GM18909 (cell line): ENCODE data around the gene SH3BGRL3.
"Not testable (repeated sequence)": the region's sequence is repeated elsewhere in the genome, so short reads cannot be mapped to it uniquely, and the experiment has no call there.

Experiments
- ATAC-seq: cut with Tn5 transposase; IDR thresholded peaks from one replicate; pipeline ENCODE4 v1.9.1; 2021; ENCODE audit warnings: mild to moderate bottlenecking; ENCODE audit not compliant: unreplicated experiment, poor library complexity

The SH3BGRL3 gene

GRCh38 chr1:26279456-26280332 lies at the start of gene SH3BGRL3:
Gene SH3BGRL3, plus strand, starts transcription at chr1:26280086. Its CDS starts 70 bp downstream, at chr1:26280156.
- ATAC-seq, result peak; percentile 67

GRCh38 chr1:26230682-26231081 lies 49.2 kb upstream of the SH3BGRL3 start:
- ATAC-seq, result not testable (repeated sequence)

GRCh38 chr1:26233903-26234643 lies 45.8 kb upstream of the SH3BGRL3 start, which contains the start of gene CEP85:
Gene CEP85, plus strand, starts transcription at chr1:26234200. Its CDS starts 5,584 bp downstream, at chr1:26239784.
- peak; percentile 91 for ATAC-seq

- ATAC-seq, result no peak
These were observed 45.1 kb upstream of the SH3BGRL3 start for GRCh38 chr1:26234644-26235370.

GRCh38 chr1:26237230-26237966 lies 42.5 kb upstream of the SH3BGRL3 start:
- ATAC-seq, result no peak

GRCh38 chr1:26239936-26240335 lies 40.0 kb upstream of the SH3BGRL3 start:
- no peak for ATAC-seq

GRCh38 chr1:26252718-26253117 lies 27.2 kb upstream of the SH3BGRL3 start:
- no peak for ATAC-seq

GRCh38 chr1:26254404-26254803 lies 25.5 kb upstream of the SH3BGRL3 start:
- no peak for ATAC-seq

GRCh38 chr1:26257222-26257621 lies 22.7 kb upstream of the SH3BGRL3 start:
- ATAC-seq, result no peak

GRCh38 chr1:26259005-26259404 lies 20.9 kb upstream of the SH3BGRL3 start:
- ATAC-seq, result no peak

- no peak for ATAC-seq
These were observed 20.3 kb upstream of the SH3BGRL3 start for GRCh38 chr1:26259578-26259977.

- ATAC-seq, result no peak
These were observed 16.7 kb upstream of the SH3BGRL3 start for GRCh38 chr1:26263212-26263611.

- no peak for ATAC-seq
These were observed 14.5 kb upstream of the SH3BGRL3 start for GRCh38 chr1:26265405-26265804.

- no peak for ATAC-seq
These were observed 11.3 kb upstream of the SH3BGRL3 start for GRCh38 chr1:26268290-26269197.

- ATAC-seq, result no peak
These were observed 10.7 kb upstream of the SH3BGRL3 start for GRCh38 chr1:26269198-26269550.

GRCh38 chr1:26274801-26275425 lies 5.0 kb upstream of the SH3BGRL3 start:
- no peak for ATAC-seq

GRCh38 chr1:26275580-26276431 lies 4.1 kb upstream of the SH3BGRL3 start:
- no peak for ATAC-seq

GRCh38 chr1:26276432-26276838 lies 3.5 kb upstream of the SH3BGRL3 start:
- ATAC-seq, result no peak
